CD8-positive, alpha-beta memory T cell (primary cell): ENCODE measurements around the gene BICC1. TPM values are rescaled to one million over a fixed set of nuclear protein-coding genes. Genes with fewer than 3 reads are reported as not detected.

Source experiments
- CTCF ChIA-PET: fragments of 350-600 bp; sonication (Branson Sonifier 250); formaldehyde crosslinking; loops from one replicate; lab custom pipeline; 2021; ENCODE audit warnings: antibody characterized with exemption; lab: Charles Lee
- POLR2A ChIA-PET: fragments of 350-600 bp; sonication (Branson Sonifier 250); formaldehyde crosslinking; loops from one replicate; lab custom pipeline; 2021; ENCODE audit warnings: antibody characterized with exemption; lab: Charles Lee
- DNase-seq, 5 donors: peaks; one replicate each; pipeline versions ENCODE4 v3.0.0 to v3.0.0-alpha.2; 2020 to 2022; ENCODE audit warnings: mixed read lengths in 1 of 5
- H3K27ac ChIP-seq: one replicate; pipeline ENCODE4 v1.7.0; 2013; ENCODE audit warnings: low read depth, mild to moderate bottlenecking, low read length, moderate library complexity
- H3K27me3 ChIP-seq: 2 replicates; pipeline ENCODE4 v1.7.0; 2013; ENCODE audit warnings: low read length, mild to moderate bottlenecking; ENCODE audit not compliant: insufficient read depth, poor library complexity, severe bottlenecking
- H3K36me3 ChIP-seq: 2 replicates; pipeline ENCODE4 v1.7.0; 2013; ENCODE audit warnings: mild to moderate bottlenecking, low read length, moderate library complexity; ENCODE audit not compliant: insufficient read depth
- H3K4me1 ChIP-seq: 2 replicates; pipeline ENCODE4 v1.7.0; 2013; ENCODE audit warnings: mild to moderate bottlenecking, low read length, moderate library complexity; ENCODE audit not compliant: insufficient read depth
- H3K4me3 ChIP-seq: 2 replicates; pipeline ENCODE4 v1.7.0; 2013; ENCODE audit warnings: mild to moderate bottlenecking, low read length
- H3K9me3 ChIP-seq: 2 replicates; pipeline ENCODE4 v1.7.0; 2013; ENCODE audit warnings: mild to moderate bottlenecking, low read length
- H3K27ac Mint-ChIP-seq, 8 donors: one replicate each; pipeline ENCODE4 v1.8.0; 2020 to 2021; ENCODE audit warnings: mixed read lengths in 8 of 8, mild to moderate bottlenecking in 6 of 8, inconsistent platforms in 3 of 8, moderate library complexity in 3 of 8
- H3K27me3 Mint-ChIP-seq, 2 donors: one replicate each; pipeline ENCODE4 v1.8.0; 2020 to 2021; ENCODE audit warnings: mixed read lengths in 2 of 2, mild to moderate bottlenecking in 1 of 2, moderate library complexity in 1 of 2
- H3K36me3 Mint-ChIP-seq, 3 donors: one replicate each; pipeline ENCODE4 v1.8.0; 2020 to 2021; ENCODE audit warnings: mixed read lengths in 3 of 3, inconsistent platforms in 1 of 3, mild to moderate bottlenecking in 1 of 3
- H3K4me1 Mint-ChIP-seq, 3 donors: one replicate each; pipeline ENCODE4 v1.8.0; 2020 to 2021; ENCODE audit warnings: mixed read lengths in 3 of 3, inconsistent platforms in 1 of 3, mild to moderate bottlenecking in 1 of 3
- H3K4me3 Mint-ChIP-seq, 7 donors: one replicate each; pipeline ENCODE4 v1.8.0; 2020 to 2021; ENCODE audit warnings: mixed read lengths in 7 of 7, mild to moderate bottlenecking in 6 of 7, moderate library complexity in 4 of 7, inconsistent platforms in 2 of 7
- H3K9me3 Mint-ChIP-seq, 5 donors: one replicate each; pipeline ENCODE4 v1.8.0; 2020 to 2022; ENCODE audit warnings: mixed read lengths in 5 of 5, mild to moderate bottlenecking in 3 of 5, moderate library complexity in 2 of 5, inconsistent platforms in 1 of 5
- polyA plus RNA-seq: library from polyadenylated mRNA; unstranded; fragments of 300-500 nt; fragmentation: Illumina TruSeq; gene quantifications from one replicate; pipeline ENCODE4 v1.2.3, GENCODE V29; 2021
- total RNA-seq, 2 experiments: library from RNA; stranded (reverse); gene quantifications; one replicate each; pipeline ENCODE4 v1.2.3, GENCODE V29; 2021

The BICC1 gene
- total and polyA plus RNA-seq, 3 experiments from 2014 or later = not detected

DNA sequence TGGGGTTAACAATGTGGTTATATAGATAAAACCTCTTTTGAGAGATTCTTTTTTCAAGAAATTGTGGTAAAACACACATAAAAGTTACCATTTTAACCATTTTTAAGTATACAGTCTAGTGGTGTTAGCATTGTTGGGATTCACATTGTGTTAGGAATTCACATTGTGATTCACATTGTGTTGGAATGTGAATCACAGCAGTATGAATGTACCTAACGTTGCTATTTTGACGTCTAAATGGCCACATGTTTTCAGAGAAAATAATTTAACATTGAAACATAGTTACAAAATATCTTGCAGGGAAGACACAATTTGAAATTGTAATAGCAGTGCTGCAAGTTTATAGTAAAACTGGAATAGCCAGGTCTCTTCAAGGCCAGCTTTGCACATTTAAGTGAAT is 129.0 kb downstream of the BICC1 start:
- POLR2A ChIA-PET = no interaction called here

DNA sequence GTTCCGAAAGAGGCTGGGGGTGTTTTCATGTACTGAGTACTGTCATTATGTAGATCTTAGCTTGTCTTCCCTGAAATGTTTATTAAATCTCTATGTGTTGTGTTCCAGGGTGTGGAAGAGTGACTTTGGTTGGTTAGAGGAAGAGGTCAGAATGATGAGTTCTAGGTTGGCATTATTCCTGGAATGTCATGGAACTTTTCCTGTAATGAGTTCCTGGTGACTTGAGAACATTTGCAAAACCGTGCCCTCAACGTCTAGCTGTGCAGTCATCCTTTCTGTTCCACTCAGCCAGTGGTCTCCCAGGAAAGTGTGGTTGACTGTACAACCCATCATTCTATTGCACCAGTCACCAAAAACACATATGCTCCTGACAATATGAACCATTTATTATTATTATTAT is 129.6 kb downstream of the BICC1 start:
- no peaks in the 10 kb centered on the region for H3K27me3 Mint-ChIP-seq
- no peaks in the 10 kb centered on the region for H3K36me3 Mint-ChIP-seq
- H3K9me3 Mint-ChIP-seq = peaks cover 0 to 4% (median 0%) of the 10 kb centered on the region in 5 donors
- no peak overlapping the region for H3K4me3 ChIP-seq
- H3K36me3 ChIP-seq = no peaks in the 10 kb centered on the region
- no peak overlapping the region for H3K27ac Mint-ChIP-seq
- no peaks in the 10 kb centered on the region for H3K27me3 ChIP-seq
- POLR2A ChIA-PET = no interaction called here
- H3K4me1 ChIP-seq = no peaks in the 10 kb centered on the region
- no peaks in the 10 kb centered on the region for H3K9me3 ChIP-seq
- CTCF ChIA-PET = interaction anchor here (1.3 kb wide), 1 partner anchor 8 kb away, joined by 3 read pairs; no protein-coding TSS in a partner anchor
- H3K27ac ChIP-seq = no peak overlapping the region
- no peak for DNase-seq
- H3K4me1 Mint-ChIP-seq = no peaks in the 10 kb centered on the region
- H3K4me3 Mint-ChIP-seq = no peak overlapping the region

More for the DNA sequence above, 129.0 kb downstream of the BICC1 start:
- no peak for DNase-seq
- Histone ChIP-seq H3K4me3 (no peak overlapping the region), H3K9me3 (no peaks in the 10 kb centered on the region), H3K4me1 (no peaks in the 10 kb centered on the region), H3K27me3 (no peaks in the 10 kb centered on the region), H3K36me3 (no peaks in the 10 kb centered on the region), H3K27ac (no peak overlapping the region)
- H3K9me3 Mint-ChIP-seq = peaks cover 0 to 4% (median 0%) of the 10 kb centered on the region in 5 donors
- no peaks in the 10 kb centered on the region for H3K27me3 Mint-ChIP-seq
- no peak overlapping the region for H3K27ac Mint-ChIP-seq
- no peaks in the 10 kb centered on the region for H3K36me3 Mint-ChIP-seq
- CTCF ChIA-PET = interaction anchor here (1.3 kb wide), 1 partner anchor 9 kb away, joined by 3 read pairs; no protein-coding TSS in a partner anchor
- H3K4me1 Mint-ChIP-seq = no peaks in the 10 kb centered on the region
- H3K4me3 Mint-ChIP-seq = no peak overlapping the region

DNA sequence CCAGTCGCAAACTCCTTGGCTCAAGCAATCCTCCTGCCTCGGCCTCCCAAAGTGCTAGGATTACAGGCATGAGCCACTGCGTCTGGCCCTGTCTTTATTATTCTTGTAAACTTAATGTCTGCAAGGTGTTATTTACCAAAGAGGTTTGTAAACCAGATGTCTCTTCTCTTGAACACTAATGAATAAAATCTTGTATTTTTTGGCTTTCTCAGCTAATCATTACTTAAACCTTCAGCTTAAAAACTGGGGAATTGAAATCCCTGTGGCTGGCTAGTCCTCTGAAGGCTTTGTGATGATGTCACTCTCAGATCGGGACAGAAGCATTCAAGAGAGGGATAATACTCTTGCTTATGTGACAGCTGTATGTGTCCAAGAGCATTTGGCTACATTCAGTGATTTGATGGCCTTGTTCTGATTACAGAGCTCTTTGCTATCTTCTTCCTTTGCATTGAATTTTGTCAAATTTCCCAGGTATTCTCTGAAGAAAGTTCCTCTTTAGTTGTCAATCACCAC is 130.3 kb downstream of the BICC1 start:
- Histone ChIP-seq H3K27ac (no peak overlapping the region), H3K9me3 (no peaks in the 10 kb centered on the region), H3K36me3 (no peaks in the 10 kb centered on the region), H3K27me3 (no peaks in the 10 kb centered on the region), H3K4me1 (no peaks in the 10 kb centered on the region), H3K4me3 (no peak overlapping the region)
- no peak for DNase-seq
- CTCF ChIA-PET = no interaction called here
- POLR2A ChIA-PET = no interaction called here
- Mint-ChIP-seq H3K4me3 (no peak overlapping the region), H3K27ac (no peak overlapping the region), H3K9me3 (peaks cover 0 to 4% (median 0%) of the 10 kb centered on the region in 5 donors), H3K4me1 (no peaks in the 10 kb centered on the region), H3K27me3 (no peaks in the 10 kb centered on the region), H3K36me3 (no peaks in the 10 kb centered on the region)

DNA sequence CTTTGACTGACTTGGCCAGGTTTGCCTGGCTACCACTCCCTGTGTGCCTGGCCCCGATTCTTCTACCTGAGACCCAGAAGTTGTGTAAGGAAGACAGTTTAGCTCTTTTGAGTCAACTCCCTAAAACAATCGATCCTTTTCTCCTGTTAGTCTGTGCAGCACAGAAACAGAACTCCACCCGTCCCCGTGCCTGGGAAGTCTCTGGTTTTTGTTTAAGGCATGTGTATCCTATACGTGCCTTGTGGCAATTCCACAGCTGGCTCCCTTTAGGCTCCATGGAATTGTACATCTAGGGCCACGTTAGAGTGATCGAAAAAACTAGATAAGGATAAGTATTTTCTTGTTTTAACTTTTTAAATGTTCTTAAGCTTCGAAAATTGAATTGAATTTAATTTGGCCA is 131.6 kb downstream of the BICC1 start:
- Mint-ChIP-seq H3K9me3 (peaks cover 0 to 2% (median 0%) of the 10 kb centered on the region in 5 donors), H3K27ac (no peak overlapping the region), H3K4me1 (no peaks in the 10 kb centered on the region), H3K4me3 (no peak overlapping the region), H3K36me3 (no peaks in the 10 kb centered on the region), H3K27me3 (no peaks in the 10 kb centered on the region)
- CTCF ChIA-PET = no interaction called here
- no peak overlapping the region for H3K27ac ChIP-seq
- POLR2A ChIA-PET = no interaction called here
- no peaks in the 10 kb centered on the region for H3K9me3 ChIP-seq
- H3K4me3 ChIP-seq = no peak overlapping the region
- no peaks in the 10 kb centered on the region for H3K4me1 ChIP-seq
- H3K27me3 ChIP-seq = no peaks in the 10 kb centered on the region
- no peaks in the 10 kb centered on the region for H3K36me3 ChIP-seq
- DNase-seq = no peak

DNA sequence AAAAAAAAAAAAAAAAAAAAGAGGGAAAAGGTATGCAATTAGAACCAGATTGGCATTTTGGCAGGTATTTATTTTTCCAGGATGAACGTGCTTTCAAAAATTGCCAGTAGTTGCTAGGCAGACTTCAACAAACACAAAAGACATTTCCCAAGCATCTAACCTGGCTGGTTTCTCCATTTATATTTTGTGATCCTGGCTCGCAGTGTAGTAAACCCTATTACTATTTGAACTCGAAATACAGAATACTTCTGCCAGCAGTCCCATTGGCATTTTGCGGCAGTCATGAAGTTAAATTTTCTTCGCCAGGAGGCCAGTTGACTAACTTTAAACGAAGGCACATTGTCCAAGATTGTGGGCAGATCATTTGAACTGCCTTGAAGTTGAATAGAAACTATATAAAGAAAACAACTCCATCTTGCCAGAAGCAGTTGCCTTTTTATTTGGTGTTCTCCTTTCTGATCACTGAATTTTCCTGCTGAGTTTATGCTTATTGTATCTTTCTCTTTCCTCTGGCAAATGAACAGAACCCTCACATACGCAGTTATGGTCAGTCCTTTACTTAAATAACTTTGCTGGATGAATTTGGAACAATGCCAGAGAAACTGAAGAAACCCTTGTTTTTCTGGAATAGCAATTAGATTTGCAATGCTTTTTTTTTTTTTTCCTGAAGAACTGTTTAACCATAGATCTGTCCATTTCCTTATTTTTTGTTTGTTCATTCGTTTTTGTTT is 132.9 kb downstream of the BICC1 start:
- no peak for DNase-seq
- Histone ChIP-seq H3K27ac (no peak overlapping the region), H3K9me3 (no peaks in the 10 kb centered on the region), H3K4me1 (no peaks in the 10 kb centered on the region), H3K36me3 (no peaks in the 10 kb centered on the region), H3K27me3 (no peaks in the 10 kb centered on the region), H3K4me3 (no peak overlapping the region)
- Mint-ChIP-seq H3K27ac (no peak overlapping the region), H3K9me3 (peaks cover 0 to 2% (median 0%) of the 10 kb centered on the region in 5 donors), H3K27me3 (no peaks in the 10 kb centered on the region), H3K4me3 (no peak overlapping the region), H3K36me3 (no peaks in the 10 kb centered on the region), H3K4me1 (no peaks in the 10 kb centered on the region)
- POLR2A ChIA-PET = no interaction called here
- CTCF ChIA-PET = no interaction called here

DNA sequence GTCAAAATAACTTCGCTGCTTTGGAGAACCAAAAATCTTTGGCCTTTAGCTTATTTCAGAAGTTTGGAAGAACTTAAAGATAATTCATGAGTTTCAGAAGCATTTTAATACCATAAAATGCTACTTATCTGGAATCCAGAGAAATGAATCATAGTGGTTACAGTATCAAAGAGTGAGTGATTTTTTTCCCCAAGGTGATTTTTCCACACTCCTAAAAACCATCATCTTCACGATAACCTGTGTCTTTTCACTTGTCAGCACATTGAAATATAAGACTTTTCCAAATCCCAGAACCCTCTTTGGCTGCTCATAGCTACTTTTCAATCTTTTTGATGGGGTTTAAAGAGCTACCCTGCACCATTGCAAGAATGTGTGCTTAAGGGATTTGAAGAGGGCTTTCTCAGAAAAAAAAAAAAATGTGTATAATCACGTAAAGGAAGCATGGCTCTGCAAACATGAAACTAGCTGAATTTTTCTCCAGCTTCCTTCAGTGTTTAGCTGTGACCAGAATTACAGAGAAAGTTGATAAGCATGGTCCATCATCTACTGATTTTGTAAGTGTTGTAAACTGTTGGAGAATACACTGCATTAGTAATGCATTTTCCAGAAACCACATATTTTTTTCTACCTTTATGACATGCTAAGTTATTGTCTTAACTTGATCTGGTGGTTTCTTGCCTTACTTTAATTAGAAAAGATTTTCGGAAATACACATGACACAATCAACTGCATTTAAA is 134.9 kb downstream of the BICC1 start:
- CTCF ChIA-PET = no interaction called here
- no peak for DNase-seq
- Histone ChIP-seq H3K4me1 (no peaks in the 10 kb centered on the region), H3K9me3 (no peaks in the 10 kb centered on the region), H3K36me3 (no peaks in the 10 kb centered on the region), H3K4me3 (no peak overlapping the region), H3K27ac (no peak overlapping the region), H3K27me3 (no peaks in the 10 kb centered on the region)
- Mint-ChIP-seq H3K4me1 (no peaks in the 10 kb centered on the region), H3K36me3 (no peaks in the 10 kb centered on the region), H3K9me3 (no peaks in the 10 kb centered on the region), H3K27me3 (no peaks in the 10 kb centered on the region), H3K27ac (no peak overlapping the region), H3K4me3 (no peak overlapping the region)
- POLR2A ChIA-PET = no interaction called here

DNA sequence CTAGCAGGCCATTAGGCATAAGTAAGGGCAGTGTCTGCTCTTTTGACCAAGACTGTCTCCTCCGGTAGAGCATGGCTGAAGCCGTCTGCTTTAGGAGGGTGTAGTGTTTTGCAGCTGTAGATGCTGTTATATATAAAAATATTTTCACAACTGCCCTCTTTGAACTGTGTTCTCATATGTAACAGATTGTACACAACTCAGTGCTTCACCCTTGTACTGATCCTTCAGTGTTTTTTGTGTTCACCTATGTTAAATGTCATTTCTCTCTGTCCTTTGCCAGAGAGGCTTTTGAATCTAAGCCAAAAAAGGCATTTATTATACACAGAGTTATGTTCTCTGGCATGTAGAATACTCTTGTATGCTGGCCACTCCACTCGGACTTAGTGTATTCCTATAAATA is 135.5 kb downstream of the BICC1 start:
- Histone ChIP-seq H3K9me3 (no peaks in the 10 kb centered on the region), H3K4me3 (no peak overlapping the region), H3K27me3 (no peaks in the 10 kb centered on the region), H3K4me1 (no peaks in the 10 kb centered on the region), H3K36me3 (no peaks in the 10 kb centered on the region), H3K27ac (no peak overlapping the region)
- POLR2A ChIA-PET = no interaction called here
- no peak for DNase-seq
- no peaks in the 10 kb centered on the region for H3K36me3 Mint-ChIP-seq
- no peaks in the 10 kb centered on the region for H3K4me1 Mint-ChIP-seq
- H3K27me3 Mint-ChIP-seq = no peaks in the 10 kb centered on the region
- no peaks in the 10 kb centered on the region for H3K9me3 Mint-ChIP-seq
- no peak overlapping the region for H3K4me3 Mint-ChIP-seq
- CTCF ChIA-PET = no interaction called here
- H3K27ac Mint-ChIP-seq = no peak overlapping the region

DNA sequence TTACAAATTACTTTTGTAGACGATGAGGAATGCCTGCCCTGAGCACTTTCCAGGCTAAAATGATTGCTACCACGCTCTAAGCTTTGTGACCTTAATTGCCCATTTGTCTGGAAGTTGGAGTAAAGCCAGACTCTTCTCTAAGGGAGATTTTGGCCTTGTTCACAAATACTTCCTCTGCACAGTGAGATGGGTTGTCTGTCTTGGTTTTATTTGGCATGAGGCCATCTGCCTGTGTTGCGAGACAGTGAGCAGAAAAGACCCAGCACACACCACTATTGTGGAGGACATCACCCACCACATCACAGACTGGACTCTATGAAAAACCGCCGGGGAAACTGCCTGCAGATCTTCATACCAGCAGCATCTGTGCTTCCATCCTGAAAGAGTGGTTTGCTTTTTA is 138.4 kb downstream of the BICC1 start:
- Mint-ChIP-seq H3K4me1 (no peaks in the 10 kb centered on the region), H3K27me3 (no peaks in the 10 kb centered on the region), H3K4me3 (no peak overlapping the region), H3K9me3 (no peaks in the 10 kb centered on the region), H3K27ac (peak overlapping the region in 1 of 8 donors; percentile 26), H3K36me3 (no peaks in the 10 kb centered on the region)
- H3K4me1 ChIP-seq = no peaks in the 10 kb centered on the region
- POLR2A ChIA-PET = no interaction called here
- no peak overlapping the region for H3K4me3 ChIP-seq
- no peaks in the 10 kb centered on the region for H3K36me3 ChIP-seq
- H3K9me3 ChIP-seq = no peaks in the 10 kb centered on the region
- no peak for DNase-seq
- CTCF ChIA-PET = interaction anchor here (1.4 kb wide), 1 partner anchor 10 kb away, joined by 3 read pairs; no protein-coding TSS in a partner anchor
- H3K27ac ChIP-seq = no peak overlapping the region
- H3K27me3 ChIP-seq = no peaks in the 10 kb centered on the region
